Stimulated activated CD8-positive, alpha-beta memory T cell treated with anti-CD3 and anti-CD28 coated beads, Interleukin-4, amount 100 ng/mL, for 1 hour (primary cell): ENCODE results near the gene GNPAT.
A peak's percentile ranks its signal among the peaks of the same experiment; 100 is the strongest.

ENCODE experiments used
- DNase-seq, 2 donors: peaks; one replicate each; pipeline ENCODE4 v3.0.0-alpha.2; 2020; ENCODE audit warnings: low read depth in 2 of 2, low spot score in 1 of 2

Gene GNPAT

DNA sequence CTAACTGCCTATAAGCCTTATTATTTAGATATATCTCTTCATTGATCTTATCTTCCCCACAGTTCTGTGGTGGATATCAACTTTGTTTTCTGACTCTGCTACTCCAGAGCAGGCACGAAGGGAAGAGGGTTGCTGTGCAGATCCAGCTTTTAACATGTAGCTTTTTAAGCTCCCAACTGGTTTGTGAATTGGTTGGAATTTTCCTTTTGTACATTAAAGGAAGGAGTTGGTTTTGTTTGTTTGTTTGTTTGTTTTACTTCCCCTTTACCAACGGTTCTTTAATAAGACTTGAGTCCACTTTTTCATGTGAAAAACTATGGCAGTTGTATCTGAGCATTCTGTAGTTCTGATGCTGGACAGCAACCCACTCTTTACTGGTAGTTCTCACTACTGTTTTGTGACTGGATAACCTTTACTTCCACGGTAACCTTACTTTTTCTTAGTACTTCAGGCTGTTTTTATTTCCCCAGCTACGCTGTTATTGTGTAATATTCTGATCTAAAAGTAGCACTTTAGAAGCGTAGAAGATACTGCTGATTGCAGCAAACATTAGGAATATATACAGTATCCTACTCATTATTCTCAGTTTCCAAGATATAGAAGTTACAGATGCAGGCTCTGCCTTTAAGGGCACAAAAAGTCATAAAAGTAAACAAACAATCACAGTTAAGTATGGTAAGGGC, 1.6 kb downstream of the GNPAT start:
- DNase-seq: no peak

DNA sequence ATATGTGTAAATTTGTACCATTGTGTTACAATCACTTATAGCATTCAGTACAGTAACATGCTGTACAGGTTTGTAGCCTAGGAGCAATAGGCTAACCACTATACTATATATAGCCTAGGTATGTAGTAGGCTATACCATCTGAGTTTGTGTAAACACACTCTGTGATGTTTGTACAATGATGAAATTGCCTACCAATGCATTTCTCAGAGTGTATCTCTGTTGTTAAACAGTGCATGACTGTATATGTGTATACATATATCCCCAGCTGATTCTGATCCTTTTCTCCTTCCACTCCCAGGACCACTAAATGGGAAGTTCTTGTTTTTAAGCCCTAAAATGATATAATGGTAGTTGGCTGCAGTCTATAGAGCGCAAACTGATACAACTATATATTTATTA, 7.8 kb downstream of the GNPAT start:
- DNase-seq: no peak

DNA sequence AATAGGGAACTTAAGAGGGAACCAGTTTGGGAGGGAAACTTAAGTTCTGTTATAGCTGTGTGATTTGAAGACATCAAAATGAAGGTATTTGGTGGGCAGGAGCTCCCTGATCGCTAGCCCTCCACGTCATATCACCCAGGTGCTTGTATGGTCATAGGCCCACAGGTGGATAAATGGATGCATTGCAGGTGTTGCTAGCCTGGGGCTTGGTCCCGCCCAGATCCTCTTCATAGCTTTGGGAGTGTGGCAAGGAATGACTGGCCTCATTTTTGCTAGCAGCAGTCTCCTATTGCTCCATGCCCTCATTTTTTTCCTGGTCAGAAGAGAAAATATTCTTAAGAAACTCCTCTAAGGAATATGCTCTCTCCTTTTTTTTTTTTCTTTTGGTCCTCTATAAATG, 11.3 kb downstream of the GNPAT start:
- DNase-seq: no peak

DNA sequence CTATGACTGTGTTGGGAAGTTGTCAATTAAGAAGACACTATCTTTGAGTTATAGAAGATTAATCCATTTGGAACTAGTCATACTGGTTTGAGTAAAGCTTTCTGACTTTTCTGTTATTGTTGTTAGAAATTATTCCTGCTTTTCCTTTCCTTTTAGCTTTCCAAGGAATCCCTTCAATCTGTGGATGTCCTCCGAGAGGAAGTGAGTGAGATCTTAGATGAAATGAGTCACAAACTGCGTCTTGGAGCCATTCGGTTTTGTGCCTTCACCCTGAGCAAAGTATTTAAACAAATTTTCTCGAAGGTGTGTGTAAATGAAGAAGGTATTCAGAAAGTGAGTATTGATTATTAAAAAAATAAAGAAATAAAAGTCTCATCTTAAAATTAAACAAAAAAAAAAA, 19.3 kb downstream of the GNPAT start:
- DNase-seq: no peak

DNA sequence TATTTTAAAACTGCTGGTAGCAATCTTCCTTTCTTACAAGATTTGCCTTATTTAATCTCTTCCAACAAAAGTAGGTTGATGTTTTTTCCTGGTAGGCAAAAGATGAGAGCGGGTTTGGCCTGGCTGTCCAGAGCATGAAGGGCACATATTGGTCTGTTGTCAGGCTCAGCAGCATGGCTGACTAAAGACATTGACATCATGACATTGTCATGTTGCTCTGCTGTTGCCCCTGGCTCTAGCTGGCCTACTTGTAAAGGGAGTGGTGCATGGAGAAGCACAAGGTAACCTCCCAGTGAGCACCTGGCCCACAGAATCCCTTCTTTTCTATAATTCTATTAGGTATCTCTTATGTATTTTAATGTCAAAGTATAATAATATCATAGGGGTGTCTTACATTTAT, 23.6 kb downstream of the GNPAT start:
- no peak for DNase-seq

DNA sequence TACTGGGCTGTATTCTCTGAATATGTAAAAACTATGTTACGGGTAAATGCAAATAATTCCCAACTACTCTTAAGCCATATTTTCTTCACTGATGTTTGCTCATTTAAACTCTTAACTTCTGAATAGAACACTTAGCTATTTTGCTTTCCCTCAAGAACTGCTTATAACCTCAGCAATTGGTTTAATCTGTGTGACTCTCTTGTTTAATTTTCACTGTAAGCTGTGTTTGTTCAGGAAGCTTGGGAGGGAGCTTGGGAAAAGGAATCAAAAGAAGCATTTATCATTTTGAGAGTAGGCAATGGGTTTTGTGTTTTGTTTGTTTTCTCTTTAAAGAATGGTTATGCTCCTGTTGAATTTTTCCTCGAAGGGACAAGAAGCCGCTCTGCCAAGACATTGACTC, 24.4 kb downstream of the GNPAT start:
- DNase-seq: no peak

DNA sequence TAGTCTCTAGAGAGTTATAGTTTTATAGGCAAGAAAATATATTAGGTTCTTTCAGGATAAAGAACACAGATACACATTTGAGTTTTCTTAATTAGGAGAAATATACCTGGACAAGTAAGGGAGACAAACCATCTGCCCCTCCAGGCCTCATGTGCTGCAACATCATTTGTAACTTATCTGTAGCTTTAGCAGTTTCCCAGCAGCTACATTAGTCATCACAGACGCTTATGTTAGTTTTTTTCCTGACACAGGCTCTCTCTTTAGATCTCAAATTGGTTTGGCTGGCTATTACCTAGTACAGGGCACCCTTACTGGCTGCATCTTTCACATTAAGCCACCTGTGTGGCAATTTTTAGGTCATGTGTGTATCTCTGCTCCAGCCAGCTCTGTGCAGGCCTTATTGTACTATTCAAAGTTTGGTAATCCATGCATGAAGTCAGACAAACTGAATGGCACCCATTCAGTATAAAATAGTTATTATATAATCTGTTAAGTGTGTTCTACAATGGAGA, 25.9 kb downstream of the GNPAT start:
- DNase-seq: no peak

DNA sequence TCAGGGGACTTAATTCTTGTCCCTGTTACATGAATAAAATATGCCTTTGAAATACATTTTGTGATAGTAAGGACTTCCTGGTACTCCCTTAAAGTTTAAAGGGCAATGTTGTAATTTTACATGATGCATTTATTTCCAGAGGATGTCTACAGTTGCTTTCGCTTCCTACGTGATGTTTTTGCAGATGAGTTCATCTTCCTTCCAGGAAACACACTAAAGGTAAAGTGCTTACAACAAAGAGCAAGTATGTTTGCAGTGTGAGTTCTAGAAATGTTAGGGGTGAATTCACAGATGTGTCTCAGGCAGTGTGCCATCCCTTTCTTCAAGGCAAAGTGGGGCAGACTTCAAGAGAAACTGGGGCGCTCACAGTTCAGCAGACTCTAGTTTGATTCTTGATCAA, 31.2 kb downstream of the GNPAT start:
- DNase-seq: no peak

DNA sequence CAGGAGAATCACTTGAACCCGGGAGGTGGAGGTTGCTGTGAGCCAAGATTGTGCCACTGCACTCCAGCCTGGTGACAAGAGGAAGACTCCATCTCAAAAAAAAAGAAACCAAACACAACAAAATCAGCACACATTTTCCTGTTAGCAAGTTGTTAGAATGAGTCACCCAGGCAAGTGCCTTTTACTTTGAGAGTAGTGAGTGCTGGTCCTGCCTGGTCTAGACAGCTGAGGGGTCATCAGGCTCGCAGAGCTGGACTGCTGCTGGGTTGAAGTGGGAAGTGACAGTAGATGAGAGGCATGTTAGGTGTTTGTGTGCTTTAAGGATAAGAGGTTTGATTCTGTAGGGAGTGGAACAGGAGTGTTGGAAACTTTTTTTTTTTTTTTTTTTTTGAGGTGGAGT, 31.9 kb downstream of the GNPAT start:
- DNase-seq: no peak

DNA sequence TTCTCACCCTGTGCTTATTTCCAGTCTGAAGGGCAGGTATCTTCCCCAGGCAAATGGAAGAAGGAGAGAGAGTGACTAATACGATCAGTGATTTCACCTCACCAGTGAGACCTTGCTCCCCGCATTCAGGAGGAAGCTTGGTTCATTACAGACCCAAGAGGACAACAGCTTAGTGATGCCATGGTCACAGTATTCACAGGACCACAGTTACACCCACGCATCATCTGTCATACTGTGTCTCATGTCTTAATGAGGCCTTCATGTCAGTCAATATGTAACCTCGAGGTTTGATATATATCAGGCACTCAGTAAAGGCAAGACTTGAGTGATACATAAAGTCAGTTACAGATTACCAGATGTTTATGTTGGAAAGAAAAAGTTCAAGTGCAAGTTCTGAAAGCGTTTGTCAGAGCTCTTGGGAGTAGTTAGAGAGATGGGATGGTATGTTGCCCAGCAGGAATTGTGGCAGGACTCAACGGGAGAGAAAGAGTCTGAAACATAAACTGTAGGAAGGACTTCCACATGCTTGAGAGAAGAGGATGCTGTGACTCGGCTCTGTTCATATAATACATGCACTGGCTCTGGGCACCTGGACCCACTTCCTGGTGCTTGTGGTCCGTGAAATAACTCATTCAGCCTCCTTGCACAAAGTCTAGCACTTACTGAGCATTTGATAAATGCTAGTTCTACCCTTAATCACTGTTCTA, 33.3 kb downstream of the GNPAT start:
- DNase-seq: no peak

DNA sequence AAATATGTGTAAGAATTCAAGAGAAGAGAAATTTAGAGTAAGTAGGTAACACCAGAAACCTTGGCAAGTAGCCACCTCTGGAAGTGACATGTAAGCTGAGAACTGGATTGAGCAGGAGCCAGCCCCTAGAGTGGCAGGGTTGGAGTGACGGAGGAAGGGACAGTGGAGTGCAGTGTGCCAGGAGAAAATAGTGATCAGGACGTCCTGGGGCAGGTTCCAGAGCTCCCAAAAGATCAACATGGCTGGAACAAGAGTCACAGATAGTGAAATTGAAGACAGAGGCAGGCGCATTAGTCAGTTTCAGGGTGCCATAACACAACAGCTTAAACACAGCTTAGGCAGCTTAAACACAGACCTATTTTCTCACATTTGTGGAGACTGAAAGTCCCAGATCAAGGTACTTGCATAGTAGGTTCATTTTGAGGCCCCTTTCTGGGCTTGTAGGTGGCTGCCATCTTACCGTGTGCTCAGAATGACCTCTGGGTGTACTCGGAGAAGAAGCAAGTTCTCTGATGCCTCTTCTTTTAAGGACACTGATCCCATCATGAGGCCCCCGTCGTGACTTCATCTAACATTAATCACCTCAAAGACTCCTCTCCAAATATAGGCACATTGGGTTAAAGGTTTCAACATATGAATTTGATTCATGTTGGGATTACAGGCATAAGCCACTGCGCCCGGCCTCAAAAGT, 37.2 kb downstream of the GNPAT start:
- no peak for DNase-seq

DNA sequence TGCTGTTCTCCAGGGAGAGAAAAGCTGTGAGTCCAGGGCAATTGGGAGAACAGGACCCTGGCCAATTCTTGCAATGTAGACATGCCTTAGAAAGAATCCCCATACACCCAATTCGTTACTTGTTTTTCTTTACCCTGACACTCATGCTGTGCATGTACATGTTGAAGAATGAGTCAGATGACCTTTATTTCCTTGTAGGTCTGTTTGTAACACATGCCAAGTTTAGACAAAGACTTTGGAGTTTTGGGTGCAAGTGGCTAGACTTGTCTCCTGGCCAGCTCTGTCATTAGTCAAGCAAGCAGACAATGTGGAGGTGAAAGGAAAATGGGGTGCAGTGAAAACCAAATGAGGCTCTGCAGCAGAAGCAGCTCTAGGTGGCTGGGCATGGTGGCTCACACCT, 38.1 kb downstream of the GNPAT start:
- no peak for DNase-seq

DNA sequence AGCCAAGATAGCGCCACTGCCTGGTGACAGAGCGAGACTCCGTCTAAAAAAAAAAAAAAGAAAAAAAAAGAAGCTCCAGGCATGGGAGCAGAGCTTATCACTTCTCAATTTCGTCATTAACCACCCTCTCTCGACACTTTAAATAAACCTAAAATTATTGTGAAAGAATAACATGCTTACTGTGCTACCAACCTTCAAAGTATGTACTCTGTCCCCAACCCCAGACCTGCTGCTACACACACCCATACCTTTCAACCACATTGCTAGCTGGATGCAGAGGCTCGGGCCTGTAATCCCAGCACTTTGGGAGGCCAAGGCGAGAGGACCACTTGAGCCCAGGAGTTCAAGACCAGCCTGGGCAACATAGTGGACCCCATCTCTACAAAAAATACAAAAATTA, 38.7 kb downstream of the GNPAT start:
- no peak for DNase-seq

DNA sequence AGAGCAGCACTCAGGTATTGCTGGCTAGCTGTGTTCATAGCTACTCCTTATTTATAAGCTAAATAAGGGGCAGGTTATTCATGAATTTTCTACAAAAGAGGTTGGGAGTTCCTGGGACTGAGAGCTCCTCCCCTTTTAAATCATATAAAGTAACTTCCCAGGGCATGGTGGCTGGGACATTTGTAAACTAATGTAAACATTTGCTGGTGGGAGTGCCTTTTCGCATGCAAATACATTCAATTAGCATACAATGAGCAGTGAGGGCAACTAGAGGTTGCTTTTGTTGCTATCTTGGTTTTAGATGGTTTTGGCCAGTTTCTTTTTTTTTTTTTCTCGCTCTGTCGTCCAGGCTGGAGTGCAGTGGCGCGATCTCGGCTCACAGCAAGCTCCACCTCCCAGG, 43.4 kb downstream of the GNPAT start:
- DNase-seq: no peak

DNA sequence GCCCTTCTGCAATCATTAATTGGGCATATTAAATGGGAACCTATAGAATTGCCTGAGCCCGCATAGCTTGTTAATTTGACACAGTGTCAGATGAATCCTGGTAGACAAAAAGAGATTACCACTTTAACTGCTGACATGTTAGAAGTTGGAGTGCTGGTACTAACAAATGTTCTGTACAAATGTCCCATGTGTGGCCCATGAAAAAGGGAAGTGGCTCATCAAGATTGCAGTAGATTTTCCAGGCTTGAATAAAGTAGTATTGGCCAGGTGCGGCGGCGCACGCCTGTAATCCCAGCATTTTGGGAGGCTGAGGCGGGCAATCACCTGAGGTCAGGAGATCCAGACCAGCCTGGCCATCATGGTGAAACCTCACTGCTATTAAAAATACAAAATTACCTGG, 45.6 kb downstream of the GNPAT start:
- no peak for DNase-seq

DNA sequence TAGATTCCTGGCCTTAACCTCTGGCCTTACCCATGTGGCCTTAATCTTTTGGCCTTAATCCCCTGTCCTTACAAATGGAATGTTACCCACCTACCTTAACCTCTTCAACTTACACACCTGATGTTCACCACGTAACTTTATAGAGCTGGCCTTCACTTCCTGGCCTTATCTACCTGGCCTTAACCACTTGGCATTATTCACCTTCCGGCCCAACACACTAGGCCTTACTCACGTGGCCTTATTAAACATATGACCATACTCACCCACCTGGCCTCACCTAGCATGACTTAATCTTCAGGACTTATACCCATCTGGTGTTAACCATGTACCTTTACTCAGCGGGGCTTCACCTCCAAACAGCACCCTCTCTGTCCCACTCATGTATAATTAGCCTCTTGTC, 54.9 kb downstream of the GNPAT start:
- no peak for DNase-seq

DNA sequence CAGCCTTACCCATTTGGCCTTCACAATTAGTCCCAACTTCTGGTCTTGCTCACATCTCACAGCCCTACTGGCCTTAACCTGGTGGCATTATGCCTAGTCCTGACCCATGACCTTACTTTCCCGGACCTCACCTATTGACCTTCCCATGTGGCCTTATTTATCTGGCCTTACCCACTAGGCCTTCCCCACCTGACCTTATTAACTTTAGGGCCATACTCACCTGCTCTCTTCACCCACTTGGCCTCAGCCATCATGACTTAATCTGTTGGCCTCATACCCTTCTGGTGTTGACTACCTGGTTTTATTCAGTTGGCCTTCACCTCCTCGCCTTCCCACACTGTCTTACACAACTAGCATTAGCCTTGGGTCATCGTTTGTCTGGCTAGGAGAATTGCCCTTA, 61.0 kb downstream of the GNPAT start:
- DNase-seq: no peak

DNA sequence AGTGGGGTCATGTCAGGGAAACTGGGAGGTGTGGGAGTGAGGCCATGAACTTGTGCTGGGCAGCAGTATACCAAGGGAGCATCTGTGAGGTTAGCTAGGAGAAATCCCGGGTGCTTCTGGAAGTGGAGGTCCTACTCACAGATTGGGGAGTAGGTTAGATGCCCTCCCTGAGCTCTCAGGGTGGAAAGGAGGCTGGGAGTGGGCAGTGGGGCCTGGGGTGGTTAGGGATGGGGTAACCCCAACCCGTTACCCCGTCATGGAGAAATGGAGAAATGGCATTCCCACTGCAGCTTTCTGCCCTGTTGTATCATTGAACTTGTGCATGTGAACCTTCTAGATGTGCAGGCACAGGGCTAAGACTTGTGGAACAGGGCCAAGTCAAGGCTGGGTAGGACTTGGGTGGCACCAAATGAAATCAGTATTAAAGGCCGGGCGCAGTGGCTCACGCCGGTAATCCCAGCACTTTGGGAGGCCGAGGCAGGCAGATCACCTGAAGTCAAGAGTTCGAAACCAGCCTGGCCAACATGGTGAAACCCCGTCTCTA, 69.5 kb downstream of the GNPAT start:
- no peak for DNase-seq

DNA sequence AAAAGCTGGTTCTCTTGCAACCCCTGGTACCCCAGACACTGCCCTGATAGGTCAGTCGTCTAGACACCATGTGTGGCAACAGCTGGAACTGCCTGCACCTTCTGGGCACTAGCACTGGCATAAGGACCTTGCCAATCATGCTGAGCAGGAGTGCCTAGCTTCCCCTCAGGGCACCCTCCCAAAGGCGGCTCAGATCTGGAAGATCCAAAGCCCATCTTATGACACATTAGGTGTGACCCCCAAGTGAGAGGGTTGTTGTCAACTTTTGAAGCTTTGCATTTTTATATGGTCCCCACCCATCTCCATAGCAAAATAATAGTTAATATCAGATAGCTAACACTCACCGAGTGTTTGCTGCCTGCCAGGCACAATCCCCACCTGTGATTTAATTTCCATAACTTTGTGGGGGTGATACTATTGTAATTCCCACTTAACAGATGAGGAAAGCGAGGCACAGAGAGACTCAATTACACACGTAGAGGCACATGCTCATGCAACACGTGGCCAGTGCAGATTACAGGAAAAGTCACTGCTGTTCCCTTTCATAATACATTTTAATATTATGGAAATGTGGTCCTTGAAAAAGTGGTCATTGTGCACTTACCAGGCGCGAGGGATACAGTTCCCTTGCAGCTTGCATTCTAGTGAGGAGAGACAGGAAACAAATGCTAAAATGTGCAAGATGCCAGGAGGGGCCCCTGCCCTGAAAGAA, 70.9 kb downstream of the GNPAT start:
- DNase-seq: no peak

DNA sequence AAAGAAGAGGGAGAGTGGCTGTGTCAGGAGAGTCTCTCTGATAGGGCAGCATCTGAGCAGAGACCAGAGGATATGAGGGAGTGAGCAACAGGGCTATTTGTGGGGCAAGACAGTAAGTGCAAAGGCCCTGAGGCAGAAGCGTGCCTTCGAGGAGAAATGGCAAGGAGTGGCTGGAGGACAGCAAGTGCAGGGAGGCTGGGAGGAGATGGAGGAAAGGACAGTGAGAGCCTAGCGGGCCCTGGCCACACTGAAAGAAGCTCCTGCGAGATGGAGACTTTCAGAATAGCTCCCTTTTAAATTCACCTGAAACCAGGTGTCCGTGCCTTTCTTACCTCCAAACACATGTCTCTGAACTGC, 71.4 kb downstream of the GNPAT start:
- DNase-seq: no peak

DNA sequence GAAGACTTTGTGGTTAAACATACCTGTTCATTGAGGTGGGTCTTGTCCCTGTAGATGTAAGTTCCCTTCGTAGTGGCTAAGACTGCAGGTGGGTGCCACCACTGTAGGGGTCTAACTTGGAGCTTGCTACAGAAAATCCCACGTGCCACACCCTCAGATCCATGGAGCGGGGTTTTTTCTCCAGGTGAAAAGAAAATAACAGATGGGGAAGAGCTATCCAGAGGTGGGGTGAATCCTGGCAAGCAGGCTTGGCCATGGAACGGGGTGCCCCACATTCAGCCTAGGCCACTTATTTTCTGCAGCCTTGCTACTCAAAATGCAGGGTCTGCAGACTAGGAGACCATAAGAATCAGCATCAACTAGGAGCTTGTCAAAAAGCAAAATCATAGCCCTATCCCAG, 72.6 kb downstream of the GNPAT start:
- DNase-seq: no peak

DNA sequence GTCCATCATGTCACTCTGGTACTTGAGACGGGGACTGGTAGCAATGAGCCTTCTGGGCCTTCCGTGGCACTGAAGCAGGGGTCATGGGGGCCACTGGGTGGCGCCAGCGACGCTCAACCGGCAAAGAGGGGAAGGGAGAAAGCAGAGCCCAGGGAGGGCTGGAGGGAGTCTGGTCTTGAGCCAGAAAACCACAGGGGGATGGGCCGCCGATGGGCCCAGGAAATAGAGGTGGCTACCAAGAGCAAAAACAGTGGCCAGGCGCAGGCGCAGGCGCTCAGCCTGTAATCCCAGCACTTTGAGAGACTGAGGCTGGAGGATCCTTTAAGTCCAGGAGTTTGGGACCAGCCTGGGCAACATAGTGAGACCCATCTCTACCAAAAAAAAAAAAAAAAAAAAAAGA, 74.9 kb downstream of the GNPAT start:
- peak in 1 of 2 donors; percentile 6 for DNase-seq
